NK-92 (cell line): ENCODE results near the gene CSN3.
"Not testable (repeated sequence)": the region's sequence is repeated elsewhere in the genome, so short reads cannot be mapped to it uniquely, and the experiment has no call there.

Experiments
- DNase-seq: peaks from one replicate; lab custom pipeline; 2025; ENCODE audit not compliant: unreplicated experiment; lab: John Stamatoyannopoulos, UW

CSN3 gene

GRCh38 chr4:70242297-70242696, at the start of gene CSN3:
Gene CSN3, plus strand, starts transcription at chr4:70242597. Its CDS starts 2,223 bp downstream, at chr4:70244820.
- not testable (repeated sequence) for DNase-seq

GRCh38 chr4:70192895-70193294, 49.5 kb upstream of the CSN3 start:
- DNase-seq = no peak

- no peak for DNase-seq
Measured at GRCh38 chr4:70195425-70195824, 47.0 kb upstream of the CSN3 start, which contains the start of gene ODAM. Gene ODAM, plus strand, starts transcription at chr4:70195725. Its CDS starts 819 bp downstream, at chr4:70196544.

GRCh38 chr4:70196857-70197256, 45.5 kb upstream of the CSN3 start:
- DNase-seq = no peak

GRCh38 chr4:70197842-70198241, 44.6 kb upstream of the CSN3 start:
- DNase-seq = no peak

- DNase-seq = no peak
Measured at GRCh38 chr4:70203601-70204000, 38.8 kb upstream of the CSN3 start.

- DNase-seq = not testable (repeated sequence)
Measured at GRCh38 chr4:70212752-70213151, 29.6 kb upstream of the CSN3 start.

GRCh38 chr4:70216109-70216508, 26.3 kb upstream of the CSN3 start:
- not testable (repeated sequence) for DNase-seq

GRCh38 chr4:70216550-70216949, 25.8 kb upstream of the CSN3 start:
- DNase-seq = not testable (repeated sequence)

GRCh38 chr4:70221389-70221788, 21.0 kb upstream of the CSN3 start:
- not testable (repeated sequence) for DNase-seq

- not testable (repeated sequence) for DNase-seq
Measured at GRCh38 chr4:70221818-70222217, 20.6 kb upstream of the CSN3 start.

GRCh38 chr4:70225824-70226223, 16.6 kb upstream of the CSN3 start, which contains the start of gene FDCSP:
Gene FDCSP, plus strand, starts transcription at chr4:70226124. Its CDS starts 5,071 bp downstream, at chr4:70231195.
- no peak for DNase-seq

- no peak for DNase-seq
Measured at GRCh38 chr4:70236125-70236524, 6.3 kb upstream of the CSN3 start.

GRCh38 chr4:70239131-70239883, 3.1 kb upstream of the CSN3 start:
- no peak for DNase-seq

- DNase-seq = no peak
Measured at GRCh38 chr4:70239884-70240591, 2.4 kb upstream of the CSN3 start.

- no peak for DNase-seq
Measured at GRCh38 chr4:70243091-70243490, 694 bp downstream of the CSN3 start.

- no peak for DNase-seq
Measured at GRCh38 chr4:70251250-70251944, 9.0 kb downstream of the CSN3 start.

GRCh38 chr4:70251945-70252277, 9.5 kb downstream of the CSN3 start:
- DNase-seq = no peak

GRCh38 chr4:70269674-70270073, 27.3 kb downstream of the CSN3 start:
- DNase-seq = no peak

GRCh38 chr4:70277121-70277520, 34.7 kb downstream of the CSN3 start:
- no peak for DNase-seq

- no peak for DNase-seq
Measured at GRCh38 chr4:70280567-70280966, 38.2 kb downstream of the CSN3 start.

GRCh38 chr4:70288651-70289050, 46.3 kb downstream of the CSN3 start:
- DNase-seq = no peak
